ENCODE results near the gene KCNC4.

- TF ChIP-seq CTCF (IDR thresholded peaks at IDR 0.05) (no peak), POLR2A (IDR thresholded peaks at IDR 0.05; ENCODE audit: low read depth) (no peak), POLR2AphosphoS5 (IDR thresholded peaks at IDR 0.05) (peak in 1 of 2 donors; percentile 11), EP300 (IDR thresholded peaks at IDR 0.05) (no peak)
Observed at GRCh38 chr1:110190282-110190929, 19.7 kb upstream of the KCNC4 start.
